NCI-H345 treated with DMSO at 0.1 percent for 48 hours (cell line): ENCODE measurements around the gene AP5B1.

ENCODE experiments used
- DNase-seq: peaks from one replicate; lab custom pipeline; 2025; ENCODE audit not compliant: unreplicated experiment; lab: John Stamatoyannopoulos, UW

AP5B1 gene

GRCh38 chr11:65786786-65787636 lies 6.2 kb upstream of the AP5B1 start, which contains the start of gene OVOL1:
OVOL1 (plus strand) TSS chr11:65787063; CDS start chr11:65787374, 311 bp downstream.
- DNase-seq, result peak; percentile 55

GRCh38 chr11:65786008-65786785 lies 5.4 kb upstream of the AP5B1 start:
- no peak for DNase-seq

GRCh38 chr11:65785319-65786007 lies 4.7 kb upstream of the AP5B1 start:
- no peak for DNase-seq

- DNase-seq, result no peak
Observed at GRCh38 chr11:65782816-65783228, 2.0 kb upstream of the AP5B1 start.

- no peak for DNase-seq
Observed at GRCh38 chr11:65781962-65782815, 1.4 kb upstream of the AP5B1 start.

GRCh38 chr11:65781152-65781961 lies 581 bp upstream of the AP5B1 start:
- no peak for DNase-seq

- peak; percentile 67 for DNase-seq
Observed at GRCh38 chr11:65779919-65780769, 632 bp downstream of the AP5B1 start.

GRCh38 chr11:65779669-65779918 lies 1.2 kb downstream of the AP5B1 start:
- DNase-seq, result no peak

- DNase-seq, result no peak
Observed at GRCh38 chr11:65778901-65779668, 1.7 kb downstream of the AP5B1 start.

GRCh38 chr11:65778431-65778900 lies 2.3 kb downstream of the AP5B1 start:
- no peak for DNase-seq

- no peak for DNase-seq
Observed at GRCh38 chr11:65777821-65778361, 2.9 kb downstream of the AP5B1 start.

- no peak for DNase-seq
Observed at GRCh38 chr11:65777241-65777640, 3.5 kb downstream of the AP5B1 start.

- DNase-seq, result no peak
Observed at GRCh38 chr11:65776710-65777141, 4.0 kb downstream of the AP5B1 start.

GRCh38 chr11:65776196-65776595 lies 4.6 kb downstream of the AP5B1 start:
- no peak for DNase-seq

- no peak for DNase-seq
Observed at GRCh38 chr11:65774525-65775306, 6.1 kb downstream of the AP5B1 start.

- no peak for DNase-seq
Observed at GRCh38 chr11:65773784-65774411, 6.9 kb downstream of the AP5B1 start.
